Stimulated activated CD4-positive, alpha-beta T cell treated with anti-CD3 and anti-CD28 coated beads, TNF-alpha, amount 100 ng/mL, for 1 hour (primary cell): Measurements from ENCODE around the gene YAP1.

Experiments used
- DNase-seq, 3 donors: peaks; one replicate each; pipeline ENCODE4 v3.0.0-alpha.2; 2020; ENCODE audit warnings: low read depth in 3 of 3, low spot score in 1 of 3

Gene YAP1

GRCh38 chr11:102157219-102157618 lies 47.0 kb downstream of the YAP1 start:
- DNase-seq = no peak

- DNase-seq = no peak
Measured at GRCh38 chr11:102158164-102158735, 48.0 kb downstream of the YAP1 start.

- no peak for DNase-seq
Measured at GRCh38 chr11:102163368-102163767, 53.1 kb downstream of the YAP1 start.

- DNase-seq = no peak
Measured at GRCh38 chr11:102166175-102167064, 56.2 kb downstream of the YAP1 start.

GRCh38 chr11:102168481-102168880 lies 58.2 kb downstream of the YAP1 start:
- no peak for DNase-seq

- no peak for DNase-seq
Measured at GRCh38 chr11:102171101-102171500, 60.9 kb downstream of the YAP1 start.

DNA sequence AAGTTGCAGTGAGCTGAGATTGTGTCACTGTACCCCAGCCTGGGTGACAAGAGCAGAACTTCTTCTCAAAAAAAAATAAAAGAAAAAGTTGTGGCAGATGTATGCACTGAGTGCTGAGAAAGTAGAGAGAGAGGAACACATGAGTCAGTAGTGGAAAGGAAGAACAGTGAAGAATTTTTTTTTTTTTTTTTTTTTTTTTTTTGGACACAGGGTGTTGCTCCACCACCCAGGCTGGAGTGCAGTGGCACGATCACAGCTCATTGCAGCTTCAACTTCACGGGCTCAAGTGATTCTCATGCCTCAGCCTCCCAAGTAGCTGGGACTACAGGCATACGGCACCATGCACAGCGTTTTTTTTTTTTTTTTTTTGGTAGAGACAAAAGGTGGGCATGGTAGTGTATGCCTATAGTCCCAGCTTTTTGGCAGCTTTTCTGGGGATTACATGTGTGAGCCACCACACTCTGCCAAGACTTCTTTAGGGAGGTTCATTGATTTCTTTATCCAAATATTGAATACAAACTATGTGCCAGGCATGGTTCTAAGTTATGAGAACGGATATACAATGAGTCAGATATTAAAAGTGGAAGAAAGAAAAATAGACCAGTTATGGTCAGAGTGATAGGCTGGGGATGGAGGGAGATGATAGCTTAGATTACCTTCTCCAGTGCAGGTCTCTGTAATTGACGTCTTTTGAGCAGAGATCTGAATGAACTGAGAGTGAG lies 62.0 kb downstream of the YAP1 start:
- DNase-seq = no peak

DNA sequence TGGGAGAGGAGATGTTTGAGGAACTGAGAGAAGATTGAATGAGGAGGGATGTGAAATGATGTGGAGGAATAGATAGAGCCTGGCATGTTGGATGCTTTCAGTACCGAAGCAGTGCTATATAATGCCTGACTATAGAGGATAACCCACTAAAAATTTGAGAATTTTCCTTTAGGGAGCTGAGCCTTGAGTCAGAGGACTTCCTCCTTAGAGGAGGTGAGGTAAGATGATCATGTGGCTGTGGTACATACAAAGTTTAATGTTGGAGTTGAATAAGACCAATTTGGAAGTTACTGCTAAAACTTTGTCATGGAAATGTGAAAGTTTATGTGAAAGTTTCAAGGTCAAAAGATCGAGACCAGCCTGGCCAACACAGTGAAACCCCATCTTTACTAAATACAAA lies 66.9 kb downstream of the YAP1 start:
- DNase-seq = no peak

GRCh38 chr11:102177974-102178631 lies 67.9 kb downstream of the YAP1 start:
- no peak for DNase-seq

DNA sequence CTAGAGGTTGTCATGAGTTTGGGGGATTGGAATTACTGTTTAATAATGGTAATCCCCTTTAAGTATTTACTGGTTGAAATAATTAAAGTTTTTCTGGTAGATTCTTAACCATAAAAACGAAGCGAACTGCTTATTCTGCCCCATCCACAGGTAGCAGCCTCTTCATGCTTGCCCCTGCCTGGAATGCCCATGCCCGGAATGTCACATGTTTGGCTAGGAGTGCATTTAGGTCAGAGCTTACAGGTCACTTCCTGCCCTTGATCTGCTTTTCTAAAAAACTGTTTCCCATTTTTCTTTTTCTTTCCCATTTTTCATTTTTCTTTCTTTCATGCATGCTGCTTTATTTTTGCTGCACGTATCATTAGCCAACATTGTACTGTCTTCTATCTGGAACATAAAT lies 69.1 kb downstream of the YAP1 start:
- DNase-seq = no peak

GRCh38 chr11:102184269-102184987 lies 74.2 kb downstream of the YAP1 start:
- DNase-seq = no peak

GRCh38 chr11:102186551-102187191 lies 76.4 kb downstream of the YAP1 start:
- no peak for DNase-seq

- no peak for DNase-seq
Measured at GRCh38 chr11:102187416-102188151, 77.3 kb downstream of the YAP1 start.

- DNase-seq = no peak
Measured at GRCh38 chr11:102188488-102188887, 78.2 kb downstream of the YAP1 start.

- DNase-seq = no peak
Measured at GRCh38 chr11:102191832-102192231, 81.6 kb downstream of the YAP1 start.

- no peak for DNase-seq
Measured at GRCh38 chr11:102192349-102193066, 82.3 kb downstream of the YAP1 start.

DNA sequence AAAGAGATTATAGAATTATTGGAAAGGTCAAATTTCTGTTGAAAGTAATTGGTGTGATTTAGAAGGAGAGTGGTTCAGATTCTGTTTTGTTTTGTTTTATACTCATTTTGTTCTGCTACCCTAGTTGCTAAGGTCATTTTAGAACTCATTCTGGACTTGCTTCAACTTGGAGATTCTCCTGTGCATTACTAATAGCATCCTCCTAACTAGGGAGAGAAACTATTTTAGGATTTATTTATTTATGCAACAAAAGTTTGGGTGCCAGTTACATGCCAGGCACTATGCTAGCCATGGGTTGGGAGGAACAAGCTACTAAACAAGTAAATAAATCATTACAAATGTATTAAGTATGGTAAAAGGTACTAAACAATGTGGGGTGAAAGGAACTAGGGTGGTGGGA lies 84.0 kb downstream of the YAP1 start:
- DNase-seq = no peak

- DNase-seq = no peak
Measured at GRCh38 chr11:102194990-102195389, 84.7 kb downstream of the YAP1 start.

DNA sequence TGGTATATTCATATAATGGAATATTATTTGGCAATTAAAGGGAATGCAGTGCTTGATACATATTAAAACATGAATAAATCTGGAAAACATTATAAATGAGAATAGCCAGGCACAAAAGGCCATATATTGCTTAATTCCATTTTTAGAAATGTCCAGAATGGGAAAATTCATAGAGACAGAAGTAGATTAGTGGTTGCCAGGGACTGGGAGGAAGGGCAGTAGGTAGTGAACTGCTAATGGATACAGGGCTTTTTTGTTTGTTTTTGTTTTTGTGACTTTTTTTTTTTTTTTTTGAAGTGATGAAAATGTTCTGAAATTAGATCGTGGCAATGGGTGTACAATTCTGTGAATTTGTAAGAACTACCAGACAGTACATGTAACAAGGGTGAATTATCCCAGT lies 86.1 kb downstream of the YAP1 start:
- no peak for DNase-seq
